A549 (cell line): ENCODE data around the gene RNF215. TPM values are rescaled to one million over a fixed set of nuclear protein-coding genes. Genes with fewer than 3 reads are reported as not detected.
"Not testable (repeated sequence)": the region's sequence is repeated elsewhere in the genome, so short reads cannot be mapped to it uniquely, and the experiment has no call there.

Experiments used
- ATAC-seq, 2 experiments: fragments of 200-7000 bp in 1 of 2; fragments of >200 bp in 1 of 2; cut with Nextera tagmentation in 1 of 2; cut with Tn5 transposase in 1 of 2; 3 replicates each; pipeline versions ENCODE4 v1.8.0 to v1.9.1; 2018 to 2020; ENCODE audit warnings: mild to moderate bottlenecking in 1 of 2, moderate library complexity in 1 of 2
- CTCF ChIA-PET: fragments of 300-600 bp; sonication (Branson Sonifier 250); formaldehyde crosslinking; extraction: SDS; loops from one replicate; lab custom pipeline; 2021; ENCODE audit warnings: antibody characterized with exemption, inconsistent platforms; lab: Yijun Ruan, JAX
- POLR2A ChIA-PET: fragments of 350-600 bp; formaldehyde crosslinking; extraction: SDS; loops from one replicate; lab custom pipeline; 2021; ENCODE audit warnings: antibody characterized with exemption, inconsistent platforms; lab: Yijun Ruan, JAX
- DNase-seq, 2 experiments: peaks; one replicate each; pipeline versions ENCODE4 v3.0.0 to v3.0.0-alpha.2; 2011 to 2016; ENCODE audit warnings: low read depth in 1 of 2, low spot score in 1 of 2
- FAIRE-seq: peaks from 2 replicates; lab custom pipeline; 2011; peaks lifted over from hg19 to GRCh38; lab: Jason Lieb, UNC
- H3K27ac ChIP-seq, 2 experiments: fragments of >200 bp; sonication (Bioruptor Twin); formaldehyde crosslinking; 3 replicates each; pipeline ENCODE4 v1.5.1; 2016 to 2017
- H3K4me1 ChIP-seq: fragments of >200 bp; sonication (Bioruptor Twin); formaldehyde crosslinking; 3 replicates; pipeline ENCODE4 v1.6.1; 2016
- H3K4me2 ChIP-seq: fragments of >200 bp; sonication (Bioruptor Twin); formaldehyde crosslinking; 3 replicates; pipeline ENCODE4 v1.6.1; 2016
- H3K4me3 ChIP-seq: fragments of >200 bp; sonication (Bioruptor Twin); formaldehyde crosslinking; 3 replicates; pipeline ENCODE4 v1.5.1; 2016
- H3K9me3 ChIP-seq: fragments of >200 bp; sonication (Bioruptor Twin); formaldehyde crosslinking; 3 replicates; pipeline ENCODE4 v1.6.1; 2016
- BHLHE40 ChIP-seq: IDR thresholded peaks from 2 replicates; pipeline ENCODE4 v1.6.1; 2012; ENCODE audit warnings: low read depth, low read length, inconsistent platforms
- CBX2 ChIP-seq: fragments of 200-600 bp; sonication (generic); IDR thresholded peaks from 2 replicates; pipeline ENCODE4 v1.6.1; 2016; ENCODE audit warnings: low read depth, mild to moderate bottlenecking, borderline replicate concordance
- CBX8 ChIP-seq: fragments of 200-600 bp; sonication (generic); IDR thresholded peaks from 2 replicates; pipeline ENCODE4 v1.6.1; 2016
- CEBPB ChIP-seq, 2 experiments: fragments of >200 bp in 1 of 2; sonication (Bioruptor Twin) in 1 of 2; formaldehyde crosslinking in 1 of 2; IDR thresholded peaks; 2 replicates each; pipeline ENCODE4 v1.6.1; 2012 to 2016
- CHD4 ChIP-seq: fragments of 200-600 bp; sonication (generic); IDR thresholded peaks from 2 replicates; pipeline ENCODE4 v1.6.1; 2016; ENCODE audit warnings: antibody characterized with exemption, mild to moderate bottlenecking, borderline replicate concordance
- EHF ChIP-seq: fragments of 250-450 bp; sonication (Bioruptor Pico); IDR thresholded peaks from 2 replicates; pipeline ENCODE4 v1.5.0; 2020; ENCODE audit warnings: mild to moderate bottlenecking
- EHMT2 ChIP-seq: fragments of 200-600 bp; sonication (generic); IDR thresholded peaks from 2 replicates; pipeline ENCODE4 v1.6.1; 2016; ENCODE audit warnings: antibody characterized with exemption, low read depth, mild to moderate bottlenecking, moderate library complexity
- ESRRA ChIP-seq: fragments of 150-350 bp; IDR thresholded peaks from 2 replicates; pipeline ENCODE4 v1.6.1; 2014; ENCODE audit warnings: mild to moderate bottlenecking, low read length, borderline replicate concordance
- FOXS1 ChIP-seq: fragments of 250-450 bp; sonication (Bioruptor Pico); IDR thresholded peaks from 2 replicates; pipeline ENCODE4 v1.5.0; 2020; ENCODE audit warnings: mild to moderate bottlenecking, moderate library complexity
- GATA3 ChIP-seq: IDR thresholded peaks from 2 replicates; pipeline ENCODE4 v1.6.1; 2012; ENCODE audit warnings: borderline replicate concordance
- HEYL ChIP-seq: fragments of 250-450 bp; sonication (Bioruptor Pico); IDR thresholded peaks from 2 replicates; pipeline ENCODE4 v1.8.0; 2021; ENCODE audit warnings: mild to moderate bottlenecking, moderate library complexity
- HOXA7 ChIP-seq: fragments of 250-450 bp; sonication (Bioruptor Pico); IDR thresholded peaks from 2 replicates; pipeline ENCODE4 v1.5.0; 2020; ENCODE audit warnings: mild to moderate bottlenecking, moderate library complexity
- HOXB5 ChIP-seq: fragments of 250-450 bp; sonication (Bioruptor Pico); IDR thresholded peaks from 2 replicates; pipeline ENCODE4 v1.5.0; 2020; ENCODE audit warnings: mild to moderate bottlenecking, moderate library complexity
- JUN ChIP-seq, 2 experiments: fragments of >200 bp; sonication (Bioruptor Twin); formaldehyde crosslinking; IDR thresholded peaks; 2 replicates in 1 of 2; 3 replicates in 1 of 2; pipeline ENCODE4 v1.6.1; 2016 to 2017
- KDM5A ChIP-seq: fragments of 200-600 bp; sonication (generic); IDR thresholded peaks from 2 replicates; pipeline ENCODE4 v1.6.1; 2016; ENCODE audit warnings: antibody characterized with exemption, mild to moderate bottlenecking
- MAZ ChIP-seq: fragments of 150-350 bp; IDR thresholded peaks from 2 replicates; pipeline ENCODE4 v1.6.1; 2014; ENCODE audit warnings: antibody characterized with exemption, low read depth, low read length, borderline replicate concordance
- MYC ChIP-seq: IDR thresholded peaks from 2 replicates; pipeline ENCODE4 v1.6.1; 2012; ENCODE audit warnings: mild to moderate bottlenecking, inconsistent platforms, low read length, improper control_type of control experiment, borderline replicate concordance
- NR3C1 ChIP-seq: fragments of >200 bp; sonication (Bioruptor Twin); formaldehyde crosslinking; IDR thresholded peaks from 3 replicates; pipeline ENCODE4 v1.6.1; 2017
- PHF8 ChIP-seq: fragments of 200-600 bp; sonication (generic); IDR thresholded peaks from 2 replicates; pipeline ENCODE4 v1.6.1; 2016; ENCODE audit warnings: low read depth, mild to moderate bottlenecking, antibody characterized with exemption, moderate library complexity, borderline replicate concordance
- POLR2A ChIP-seq: IDR thresholded peaks from 2 replicates; pipeline ENCODE4 v1.6.1; 2012; ENCODE audit warnings: mild to moderate bottlenecking, low read length
- POLR2AphosphoS2 ChIP-seq: conservative IDR thresholded peaks from 2 replicates; pipeline ENCODE4 v1.6.1; 2012; ENCODE audit warnings: low read length, improper control_type of control experiment, inconsistent platforms
- RNF2 ChIP-seq: fragments of 200-600 bp; sonication (generic); IDR thresholded peaks from 2 replicates; pipeline ENCODE4 v1.6.1; 2016; ENCODE audit warnings: low read depth, mild to moderate bottlenecking, antibody characterized with exemption, moderate library complexity, borderline replicate concordance
- SMC3 ChIP-seq: fragments of >200 bp; sonication (Bioruptor Twin); formaldehyde crosslinking; IDR thresholded peaks from 3 replicates; pipeline ENCODE4 v1.6.1; 2018; ENCODE audit warnings: inconsistent platforms
- SREBF2 ChIP-seq: fragments of 450-650 bp; IDR thresholded peaks from 2 replicates; pipeline ENCODE4 v1.6.1; 2014; ENCODE audit warnings: mild to moderate bottlenecking, moderate library complexity
- TP53 ChIP-seq: fragments of 250-450 bp; sonication (Bioruptor Pico); IDR thresholded peaks from 2 replicates; pipeline ENCODE4 v1.5.0; 2021; ENCODE audit warnings: mild to moderate bottlenecking, moderate library complexity
- ZFP36 ChIP-seq: fragments of 450-650 bp; IDR thresholded peaks from 2 replicates; pipeline ENCODE4 v1.6.1; 2014; ENCODE audit warnings: borderline replicate concordance; ENCODE audit not compliant: partially characterized antibody
- ZNF302 ChIP-seq: fragments of 250-450 bp; sonication (Bioruptor Pico); IDR thresholded peaks from 2 replicates; pipeline ENCODE4 v1.9.0; 2021; ENCODE audit warnings: inconsistent platforms, mild to moderate bottlenecking, moderate library complexity
- WGBS: methylation state at CpG from one replicate; pipeline ENCODE4 v1.1.6; 2017; ENCODE audit errors: missing lambda C conversion rate; 5-methylcytosine and 5-hydroxymethylcytosine counted together
- polyA plus RNA-seq, 4 experiments: library from polyadenylated mRNA; depleted of rRNA in 3 of 4; stranded (reverse); fragments of >200 nt; fragmentation: RNase III in 1 of 4; extraction: RNeasy Plus Mini Kit Qiagen cat#74134 plus additional on column Dnase treatment in 1 of 4; gene quantifications; 2 replicates in 3 of 4; 3 replicates in 1 of 4; pipeline ENCODE4 v1.2.3, GENCODE V29; 2011 to 2017
- TF ChIP-seq, protein P1 (sequence below): IDR thresholded peaks from 2 replicates; pipeline ENCODE4 v1.6.1; 2012; ENCODE audit warnings: low read depth, borderline replicate concordance
- TF ChIP-seq, protein P2 (sequence below): IDR thresholded peaks from 2 replicates; pipeline ENCODE4 v1.6.1; 2012
- TF ChIP-seq, protein P3 (sequence below): IDR thresholded peaks from 2 replicates; pipeline ENCODE4 v1.6.1; 2012

RNF215 gene
- polyA plus RNA-seq, 2 of the 4 experiments (the other 2 are of a cell fraction): 16.4 to 19.5 TPM

DNA sequence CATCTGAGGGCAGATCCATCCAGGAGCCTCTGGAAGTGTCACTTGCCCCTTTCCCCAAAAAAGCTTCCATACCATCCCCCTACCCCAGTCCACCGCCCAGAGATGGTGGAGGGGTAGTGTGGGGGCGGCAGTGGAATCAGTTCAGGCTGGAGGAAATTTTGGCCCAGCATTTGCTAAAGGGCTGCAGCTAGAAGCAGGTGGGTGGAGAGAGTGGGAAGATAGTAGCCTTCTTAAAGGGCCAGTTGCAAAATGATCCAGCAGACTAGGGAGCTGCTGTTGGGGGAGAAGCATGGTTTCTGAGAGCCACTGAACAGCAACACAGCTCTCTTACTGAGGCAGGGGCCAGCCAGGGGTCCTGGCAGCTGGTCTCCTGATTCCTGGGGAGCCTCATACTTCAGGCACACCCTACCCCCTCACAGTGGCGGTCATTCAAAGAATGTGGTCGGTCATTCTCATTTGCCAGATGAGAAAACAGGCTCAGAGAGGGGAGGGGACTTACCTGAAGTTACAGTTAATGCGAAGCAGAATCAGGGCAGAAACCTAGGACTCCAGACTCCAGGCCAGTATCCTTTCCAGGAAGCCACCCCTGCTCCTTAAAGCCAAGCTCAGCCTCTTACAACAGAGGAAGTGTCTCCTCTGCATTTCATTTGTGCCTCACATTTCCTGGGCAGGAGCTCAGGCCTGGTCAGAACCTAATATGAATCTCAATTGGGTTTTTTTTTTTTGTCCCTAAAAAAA, 15.0 kb upstream of the RNF215 start (continued):
- TF ChIP-seq, protein P1, sequence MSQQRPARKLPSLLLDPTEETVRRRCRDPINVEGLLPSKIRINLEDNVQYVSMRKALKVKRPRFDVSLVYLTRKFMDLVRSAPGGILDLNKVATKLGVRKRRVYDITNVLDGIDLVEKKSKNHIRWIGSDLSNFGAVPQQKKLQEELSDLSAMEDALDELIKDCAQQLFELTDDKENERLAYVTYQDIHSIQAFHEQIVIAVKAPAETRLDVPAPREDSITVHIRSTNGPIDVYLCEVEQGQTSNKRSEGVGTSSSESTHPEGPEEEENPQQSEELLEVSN: no peak
- TF ChIP-seq JUN (IDR thresholded peaks at IDR 0.05) (no peak), CBX2 (no peak), RNF2 (no peak), POLR2AphosphoS2 (no peak), GATA3 (no peak)
- TF ChIP-seq, all 56 proteins: peak for 0

DNA sequence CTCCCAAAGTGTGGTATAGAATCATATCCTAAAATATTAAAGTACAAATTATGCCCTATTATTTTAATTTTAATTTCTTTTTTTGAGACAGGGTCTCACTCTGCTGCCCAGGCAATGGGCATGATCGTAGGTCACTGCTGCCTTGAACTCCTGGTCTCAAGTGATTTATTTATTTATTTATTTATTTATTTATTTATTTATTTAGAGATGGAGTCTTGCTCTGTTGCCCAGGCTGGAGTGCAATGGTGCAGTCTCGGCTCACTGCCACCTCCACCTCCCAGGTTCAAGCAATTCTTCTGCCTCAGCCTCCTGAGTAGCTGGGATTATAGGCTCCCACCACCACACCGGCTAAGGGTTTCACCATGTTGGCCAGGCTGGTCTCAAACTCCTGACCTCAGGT, 13.8 kb upstream of the RNF215 start:
- FAIRE-seq, DNase-seq, ATAC-seq, H3K9me3 ChIP-seq, H3K4me2 ChIP-seq, H3K27ac ChIP-seq, H3K4me3 ChIP-seq: not testable (repeated sequence)
- H3K4me1 ChIP-seq: peaks cover 18% of the 10 kb centered on the region
- POLR2A ChIA-PET: interaction anchor here (1.4 kb wide), 1 partner anchor 23 kb away, joined by 5 read pairs; no protein-coding TSS in a partner anchor
- WGBS: 96% methylated on average over 3 of the region's 3 CpGs
- CTCF ChIA-PET: interaction anchor here (1.3 to 1.7 kb wide), 3 partner anchors 23 to 113 kb away, joined by 4 to 6 read pairs (median 5); no protein-coding TSS in a partner anchor

DNA sequence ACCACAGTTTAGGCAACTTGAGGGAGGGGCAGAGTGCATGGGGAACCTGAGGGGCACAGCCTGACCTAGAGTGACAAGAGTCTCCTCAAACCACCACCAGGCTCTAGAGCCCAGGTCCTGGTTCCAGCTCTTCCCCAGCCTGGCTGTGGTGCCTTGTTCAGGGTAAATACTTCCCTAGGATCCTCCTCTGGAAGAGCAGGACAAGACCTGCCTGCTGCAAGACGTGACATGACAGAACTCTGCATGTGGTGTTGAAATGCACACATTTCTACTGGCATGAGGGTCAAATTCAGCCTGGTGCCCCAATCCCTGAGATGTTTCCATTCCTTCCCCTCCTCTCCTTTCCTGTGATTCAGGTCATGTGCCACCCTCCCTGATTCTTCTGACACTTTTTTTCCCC, 12.9 kb upstream of the RNF215 start:
- no peak overlapping the region for H3K27ac ChIP-seq
- ATAC-seq (no peak), FAIRE-seq (no peak), DNase-seq (no peak)
- H3K9me3 ChIP-seq: no peaks in the 10 kb centered on the region
- ChIA-PET CTCF (interaction anchor here (0.6 to 1.3 kb wide), 2 partner anchors 18 to 112 kb away, joined by 4 read pairs; no protein-coding TSS in a partner anchor), POLR2A (interaction anchor here (0.6 kb wide), 1 partner anchor 164 kb away, joined by 5 read pairs; no protein-coding TSS in a partner anchor)
- H3K4me3 ChIP-seq: no peak overlapping the region
- H3K4me2 ChIP-seq: no peak overlapping the region
- WGBS: 82% methylated on average over 1 of the region's 1 CpG
- peaks cover 18% of the 10 kb centered on the region for H3K4me1 ChIP-seq
- TF ChIP-seq EHMT2 (no peak), NR3C1 (no peak), POLR2A (no peak), POLR2AphosphoS2 (no peak), MYC (no peak), KDM5A (no peak), HEYL (CRISPR knock-in tag) (no peak), CEBPB (IDR thresholded peaks at IDR 0.05) (no peak), BHLHE40 (no peak)
- TF ChIP-seq, protein P2, sequence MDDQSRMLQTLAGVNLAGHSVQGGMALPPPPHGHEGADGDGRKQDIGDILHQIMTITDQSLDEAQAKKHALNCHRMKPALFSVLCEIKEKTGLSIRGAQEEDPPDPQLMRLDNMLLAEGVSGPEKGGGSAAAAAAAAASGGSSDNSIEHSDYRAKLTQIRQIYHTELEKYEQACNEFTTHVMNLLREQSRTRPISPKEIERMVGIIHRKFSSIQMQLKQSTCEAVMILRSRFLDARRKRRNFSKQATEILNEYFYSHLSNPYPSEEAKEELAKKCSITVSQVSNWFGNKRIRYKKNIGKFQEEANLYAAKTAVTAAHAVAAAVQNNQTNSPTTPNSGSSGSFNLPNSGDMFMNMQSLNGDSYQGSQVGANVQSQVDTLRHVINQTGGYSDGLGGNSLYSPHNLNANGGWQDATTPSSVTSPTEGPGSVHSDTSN: no peak
- TF ChIP-seq, all 56 proteins: peak for 0

DNA sequence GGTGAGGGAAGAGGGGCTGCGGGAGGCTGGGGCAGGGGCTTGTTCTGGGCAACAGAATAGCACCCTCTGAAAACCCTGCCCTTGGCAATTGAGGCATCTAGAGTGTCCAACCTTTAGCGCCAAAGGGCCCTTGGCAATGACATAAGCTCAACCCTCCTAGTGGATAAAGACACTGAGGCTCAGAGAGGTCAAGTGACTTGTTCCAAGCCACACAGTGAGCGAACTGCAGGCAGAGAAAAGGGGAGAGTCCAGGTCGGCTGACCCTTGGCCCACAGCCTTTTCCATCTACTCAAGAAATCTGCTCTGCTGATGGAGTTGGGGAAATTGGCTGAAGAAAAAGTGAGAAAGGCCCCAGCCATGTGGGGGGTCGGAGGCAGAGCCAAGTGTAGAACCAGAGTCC, 12.5 kb upstream of the RNF215 start:
- ATAC-seq (no peak), DNase-seq (no peak), FAIRE-seq (no peak)
- Histone ChIP-seq H3K9me3 (no peaks in the 10 kb centered on the region), H3K4me3 (no peak overlapping the region), H3K4me2 (no peak overlapping the region), H3K4me1 (peaks cover 18% of the 10 kb centered on the region)
- 93% methylated on average over 5 of the region's 5 CpGs for WGBS
- CTCF ChIA-PET: interaction anchor here (0.6 to 1.3 kb wide), 2 partner anchors 19 to 112 kb away, joined by 4 read pairs; no protein-coding TSS in a partner anchor
- POLR2A ChIA-PET: no interaction called here
- TF ChIP-seq, protein P3, sequence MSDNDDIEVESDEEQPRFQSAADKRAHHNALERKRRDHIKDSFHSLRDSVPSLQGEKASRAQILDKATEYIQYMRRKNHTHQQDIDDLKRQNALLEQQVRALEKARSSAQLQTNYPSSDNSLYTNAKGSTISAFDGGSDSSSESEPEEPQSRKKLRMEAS: no peak
- TF ChIP-seq, protein P2: no peak
- TF ChIP-seq ZNF302: no peak
- no peak for TF ChIP-seq PHF8
- TF ChIP-seq TP53 (CRISPR knock-in tag): no peak
- TF ChIP-seq ZFP36: no peak
- no peak for TF ChIP-seq SREBF2
- no peak for TF ChIP-seq MAZ
- no peak for TF ChIP-seq SMC3
- TF ChIP-seq ESRRA: no peak
- no peak for TF ChIP-seq FOXS1
- TF ChIP-seq HOXA7: no peak
- no peak for TF ChIP-seq CHD4
- no peak for TF ChIP-seq EHF (CRISPR knock-in tag)
- no peak for TF ChIP-seq EHMT2
- TF ChIP-seq HOXB5: no peak
- TF ChIP-seq CBX8: no peak
- TF ChIP-seq, all 56 proteins: peak for 0
- no peak overlapping the region for H3K27ac ChIP-seq
